H1 (cell line): Measurements from ENCODE around the gene SPTSSB. TPM values are rescaled to one million over a fixed set of nuclear protein-coding genes. Genes with fewer than 3 reads are reported as not detected.

ENCODE experiments used
- polyA plus RNA-seq, 7 experiments: library from polyadenylated mRNA; depleted of rRNA in 3 of 7; stranded (reverse) in 5 of 7; unstranded in 2 of 7; fragments of >200 nt in 5 of 7; fragments of 200-250 nt in 2 of 7; gene quantifications; 1 replicate in 5 of 7; 2 replicates in 1 of 7; 4 replicates in 1 of 7; pipeline versions ENCODE4 v1.2.1 to v1.2.3, GENCODE V29; 2011 to 2013; ENCODE audit warnings: missing spikeins in 2 of 7, mixed read lengths in 2 of 7
- total RNA-seq: library from RNA; stranded (reverse); fragmentation: NEBNext Ultra II Directional; extraction: Animal tissue kit (Norgen Biotek cat#: 25700); gene quantifications from 2 replicates; pipeline ENCODE4 v1.2.1, GENCODE V29; 2021

Gene SPTSSB
- total and polyA plus RNA-seq, 2 of the 8 experiments (the other 6 are each of a cell fraction or from before 2014, with no cell fraction given): 33.4 to 52.5 TPM

Other genes with a start within 250 kb of the SPTSSB start
- gene NMD3, start 150.2 kb downstream of the SPTSSB start, total RNA-seq: 64.2 and 67.7 TPM in 2 replicates
- 8.0 and 12.1 TPM in 2 replicates for gene NMD3, start 150.2 kb downstream of the SPTSSB start, polyA plus RNA-seq (2011; rRNA removed)
- gene OTOL1, start 125.3 kb upstream of the SPTSSB start, total RNA-seq: not detected in 2 replicates
- not detected in 2 replicates for gene OTOL1, start 125.3 kb upstream of the SPTSSB start, polyA plus RNA-seq (2011; rRNA removed)